Activated naive CD8-positive, alpha-beta T cell treated with anti-CD3 and anti-CD28 coated beads, Interleukin-2, amount 50 U/mL, for 16 hours (primary cell): ENCODE results near the gene ZNF71.
A peak's percentile ranks its signal among the peaks of the same experiment; 100 is the strongest.

Experiments used
- DNase-seq: peaks from one replicate; pipeline ENCODE4 v3.0.0-alpha.2; 2020; ENCODE audit warnings: low read depth, low spot score

ZNF71 gene

GRCh38 chr19:56594783-56595547 is at the start of gene ZNF71:
TSS of gene ZNF71 (plus strand) at chr19:56595302. CDS start at chr19:56601559, 6,257 bp downstream.
- peak; percentile 78 for DNase-seq

- no peak for DNase-seq
Measured at GRCh38 chr19:56547535-56547934, 47.6 kb upstream of the ZNF71 start.

GRCh38 chr19:56554272-56554869 is 40.7 kb upstream of the ZNF71 start:
- no peak for DNase-seq

- no peak for DNase-seq
Measured at GRCh38 chr19:56562766-56563165, 32.3 kb upstream of the ZNF71 start.

- no peak for DNase-seq
Measured at GRCh38 chr19:56566904-56567273, 28.2 kb upstream of the ZNF71 start.

GRCh38 chr19:56567274-56568120 is 27.6 kb upstream of the ZNF71 start, which contains the start of gene ZNF470:
TSS of gene ZNF470 (plus strand) at chr19:56567468. CDS start at chr19:56570312, 2,844 bp downstream.
- DNase-seq = peak; percentile 80

- DNase-seq = no peak
Measured at GRCh38 chr19:56572589-56572988, 22.5 kb upstream of the ZNF71 start.

GRCh38 chr19:56573914-56574313 is 21.2 kb upstream of the ZNF71 start:
- DNase-seq = no peak

GRCh38 chr19:56577719-56578602 is 17.1 kb upstream of the ZNF71 start:
- DNase-seq = no peak

- no peak for DNase-seq
Measured at GRCh38 chr19:56594446-56594782, 688 bp upstream of the ZNF71 start.

GRCh38 chr19:56595548-56595899 is 422 bp downstream of the ZNF71 start:
- DNase-seq = no peak

GRCh38 chr19:56596676-56597075 is 1.6 kb downstream of the ZNF71 start:
- DNase-seq = no peak

GRCh38 chr19:56597696-56598095 is 2.6 kb downstream of the ZNF71 start:
- DNase-seq = no peak

- DNase-seq = no peak
Measured at GRCh38 chr19:56601375-56601774, 6.3 kb downstream of the ZNF71 start.

- DNase-seq = no peak
Measured at GRCh38 chr19:56603829-56604228, 8.7 kb downstream of the ZNF71 start.

GRCh38 chr19:56608274-56608964 is 13.3 kb downstream of the ZNF71 start:
- DNase-seq = no peak

- DNase-seq = no peak
Measured at GRCh38 chr19:56611288-56611687, 16.2 kb downstream of the ZNF71 start.

- DNase-seq = no peak
Measured at GRCh38 chr19:56612737-56613136, 17.6 kb downstream of the ZNF71 start.

GRCh38 chr19:56613639-56614038 is 18.5 kb downstream of the ZNF71 start:
- DNase-seq = no peak

GRCh38 chr19:56617531-56617930 is 22.4 kb downstream of the ZNF71 start:
- DNase-seq = no peak

- no peak for DNase-seq
Measured at GRCh38 chr19:56619121-56619520, 24.0 kb downstream of the ZNF71 start.
